ENCODE results near the gene WWOX.

DNA sequence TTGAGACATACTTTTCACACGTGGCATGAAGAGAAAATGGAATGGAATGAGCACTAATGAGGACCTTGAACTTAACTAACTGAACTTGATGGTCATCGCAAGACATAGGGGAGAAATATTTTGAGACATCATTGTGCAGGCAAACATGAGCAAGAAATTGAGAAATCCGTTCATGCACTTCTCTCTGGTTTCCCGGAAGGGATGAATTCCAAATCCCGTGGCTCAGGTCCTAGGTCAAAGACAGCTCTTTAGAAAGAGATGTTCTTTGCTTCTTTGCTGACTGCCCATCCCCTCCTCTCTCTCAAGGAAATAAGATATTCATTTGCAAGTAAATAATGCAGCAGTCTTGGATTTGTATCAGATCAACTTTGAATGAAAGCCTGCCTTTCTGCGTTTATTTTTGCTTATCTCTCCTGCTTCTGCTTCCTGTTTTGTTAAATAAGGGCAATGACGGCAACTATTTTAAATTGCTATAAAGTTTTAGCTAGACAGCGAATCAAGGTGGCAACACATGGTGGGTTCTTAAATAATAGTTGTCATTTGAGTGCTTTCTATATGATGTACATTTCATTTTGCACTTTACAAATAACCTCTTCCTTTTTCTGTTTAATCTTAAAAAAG, 843.3 kb downstream of the WWOX start:
- TF ChIP-seq, protein P1, sequence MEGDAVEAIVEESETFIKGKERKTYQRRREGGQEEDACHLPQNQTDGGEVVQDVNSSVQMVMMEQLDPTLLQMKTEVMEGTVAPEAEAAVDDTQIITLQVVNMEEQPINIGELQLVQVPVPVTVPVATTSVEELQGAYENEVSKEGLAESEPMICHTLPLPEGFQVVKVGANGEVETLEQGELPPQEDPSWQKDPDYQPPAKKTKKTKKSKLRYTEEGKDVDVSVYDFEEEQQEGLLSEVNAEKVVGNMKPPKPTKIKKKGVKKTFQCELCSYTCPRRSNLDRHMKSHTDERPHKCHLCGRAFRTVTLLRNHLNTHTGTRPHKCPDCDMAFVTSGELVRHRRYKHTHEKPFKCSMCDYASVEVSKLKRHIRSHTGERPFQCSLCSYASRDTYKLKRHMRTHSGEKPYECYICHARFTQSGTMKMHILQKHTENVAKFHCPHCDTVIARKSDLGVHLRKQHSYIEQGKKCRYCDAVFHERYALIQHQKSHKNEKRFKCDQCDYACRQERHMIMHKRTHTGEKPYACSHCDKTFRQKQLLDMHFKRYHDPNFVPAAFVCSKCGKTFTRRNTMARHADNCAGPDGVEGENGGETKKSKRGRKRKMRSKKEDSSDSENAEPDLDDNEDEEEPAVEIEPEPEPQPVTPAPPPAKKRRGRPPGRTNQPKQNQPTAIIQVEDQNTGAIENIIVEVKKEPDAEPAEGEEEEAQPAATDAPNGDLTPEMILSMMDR (IDR thresholded peaks at IDR 0.05; ENCODE audit: insufficient read depth, low read depth, low read length): no peak
- no peak for TF ChIP-seq EZH2 (IDR thresholded peaks at IDR 0.05; ENCODE audit: insufficient read depth, low read length)
